HG02588 (cell line): Measurements from ENCODE around the gene CNGA1.
A peak's percentile ranks its signal among the peaks of the same experiment; 100 is the strongest.

Experiments used
- ATAC-seq: cut with Tn5 transposase; IDR thresholded peaks from one replicate; pipeline ENCODE4 v1.9.1; 2021; ENCODE audit warnings: mild to moderate bottlenecking, moderate library complexity; ENCODE audit not compliant: unreplicated experiment

Gene CNGA1

GRCh38 chr4:47913861-47914219 lies 102.6 kb downstream of the CNGA1 start:
- ATAC-seq, result peak; percentile 26

DNA sequence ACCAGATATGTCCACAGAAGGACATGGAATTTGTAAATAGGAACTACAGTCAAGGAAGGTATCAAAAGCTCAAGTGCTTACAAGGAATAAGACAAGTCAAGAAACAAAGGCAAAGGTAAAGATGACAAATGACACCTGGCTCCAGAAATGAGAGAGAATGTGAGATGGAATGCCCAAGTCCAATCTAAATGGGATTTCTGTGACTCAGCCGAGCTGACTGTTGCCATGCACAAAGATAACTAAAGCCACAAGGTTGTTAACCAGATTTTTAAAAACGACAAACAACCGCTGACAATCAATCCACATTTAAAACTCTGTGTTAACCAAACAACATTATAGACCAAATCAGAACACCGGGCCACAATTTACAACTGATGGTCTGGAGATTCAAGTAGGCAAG lies 103.2 kb downstream of the CNGA1 start:
- no peak for ATAC-seq

DNA sequence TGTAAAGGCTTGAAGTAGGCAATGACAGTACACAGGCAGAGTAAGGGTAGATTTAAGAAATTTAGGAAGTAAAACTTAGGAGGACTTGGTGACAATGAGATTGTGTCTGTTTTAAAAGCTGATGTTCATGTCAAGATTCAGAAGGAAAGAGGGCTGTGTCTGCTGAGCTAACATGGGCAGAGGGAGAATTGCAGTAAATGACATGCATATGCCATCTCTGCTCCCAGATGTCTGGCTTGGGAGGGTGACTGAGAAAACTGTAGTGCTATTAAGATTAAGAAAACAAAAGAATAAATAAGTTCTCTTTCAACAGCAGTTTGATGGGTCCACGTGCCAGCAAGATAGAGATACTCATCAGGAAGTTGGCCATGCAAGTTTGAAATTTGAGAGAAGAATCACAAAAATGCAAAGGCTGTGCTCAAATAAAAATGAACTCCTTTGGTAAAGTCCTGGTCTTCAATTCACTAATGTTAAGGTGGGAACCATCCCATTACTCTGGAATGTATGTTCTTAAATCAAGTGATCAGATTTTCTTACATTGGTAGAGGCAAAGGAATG lies 109.3 kb downstream of the CNGA1 start:
- no peak for ATAC-seq

GRCh38 chr4:47899639-47900038 lies 116.8 kb downstream of the CNGA1 start:
- ATAC-seq, result no peak

GRCh38 chr4:47891928-47892327 lies 124.6 kb downstream of the CNGA1 start:
- ATAC-seq, result no peak
